ENCODE measurements around the gene DPYD.
A peak's percentile ranks its signal among the peaks of the same experiment; 100 is the strongest.

The DPYD gene

GRCh38 chr1:97920832-97921571 lies at the start of gene DPYD:
Gene DPYD, minus strand, starts transcription at chr1:97921034. Its CDS starts 112 bp downstream, at chr1:97920922.
- DNase-seq: peak; percentile 89

- DNase-seq: no peak
Observed at GRCh38 chr1:97960470-97960869, 39.6 kb upstream of the DPYD start.

- DNase-seq: no peak
Observed at GRCh38 chr1:97947695-97948094, 26.9 kb upstream of the DPYD start.

- DNase-seq: no peak
Observed at GRCh38 chr1:97943354-97943753, 22.5 kb upstream of the DPYD start.

- DNase-seq: no peak
Observed at GRCh38 chr1:97942161-97943123, 21.6 kb upstream of the DPYD start.

- DNase-seq: no peak
Observed at GRCh38 chr1:97938285-97938642, 17.4 kb upstream of the DPYD start.

GRCh38 chr1:97936976-97937375 lies 16.1 kb upstream of the DPYD start:
- DNase-seq: no peak

- no peak for DNase-seq
Observed at GRCh38 chr1:97934491-97934890, 13.7 kb upstream of the DPYD start.

- DNase-seq: no peak
Observed at GRCh38 chr1:97929874-97930851, 9.3 kb upstream of the DPYD start.

GRCh38 chr1:97926017-97926708 lies 5.3 kb upstream of the DPYD start:
- DNase-seq: no peak

- no peak for DNase-seq
Observed at GRCh38 chr1:97925151-97925550, 4.3 kb upstream of the DPYD start.

GRCh38 chr1:97923811-97924210 lies 3.0 kb upstream of the DPYD start:
- no peak for DNase-seq

- no peak for DNase-seq
Observed at GRCh38 chr1:97920276-97920831, 480 bp downstream of the DPYD start.

- no peak for DNase-seq
Observed at GRCh38 chr1:97919585-97920261, 1.1 kb downstream of the DPYD start.

- no peak for DNase-seq
Observed at GRCh38 chr1:97918961-97919360, 1.9 kb downstream of the DPYD start.

- no peak for DNase-seq
Observed at GRCh38 chr1:97913506-97914139, 7.2 kb downstream of the DPYD start.

GRCh38 chr1:97911266-97912215 lies 9.3 kb downstream of the DPYD start:
- DNase-seq: no peak

GRCh38 chr1:97909266-97909665 lies 11.6 kb downstream of the DPYD start:
- DNase-seq: no peak

- DNase-seq: no peak
Observed at GRCh38 chr1:97907886-97908285, 12.9 kb downstream of the DPYD start.

Measured in retina (tissue), 1 donor.